Breast epithelium (tissue), 3 donors: ENCODE measurements around the gene CLNK.

Source experiments
- CTCF ChIP-seq, 3 donors: fragments of 450-650 bp; IDR thresholded peaks; one replicate each; pipeline ENCODE4 v1.5.1; 2016 to 2017; ENCODE audit warnings: antibody characterized with exemption in 3 of 3, mild to moderate bottlenecking in 3 of 3, moderate library complexity in 3 of 3
- POLR2A ChIP-seq: fragments of 450-650 bp; IDR thresholded peaks from one replicate; pipeline ENCODE4 v1.6.1; 2016; ENCODE audit warnings: antibody characterized with exemption, mild to moderate bottlenecking, moderate library complexity
- POLR2AphosphoS5 ChIP-seq, 3 donors: sonication (generic); formaldehyde crosslinking; IDR thresholded peaks; one replicate each; pipeline ENCODE4 v1.6.1; 2017; ENCODE audit warnings: antibody characterized with exemption in 3 of 3

GRCh38 chr4:10554121-10554520, 130.4 kb downstream of the CLNK start:
- TF ChIP-seq CTCF (IDR thresholded peaks at IDR 0.05) = no peak
- TF ChIP-seq POLR2A = no peak
- TF ChIP-seq POLR2AphosphoS5 (IDR thresholded peaks at IDR 0.05) = no peak
